PFSK-1 (cell line): ENCODE results near the gene SNAP25.

Experiments used
- FOXP2 ChIP-seq: optimal IDR thresholded peaks from 2 replicates; pipeline ENCODE3; 2011; ENCODE audit warnings: borderline replicate concordance, control low read depth, inconsistent platforms; ENCODE audit not compliant: insufficient read depth; ENCODE audit errors: extremely low read length, extremely low read depth
- POLR2AphosphoS5 ChIP-seq: IDR thresholded peaks from 2 replicates; pipeline ENCODE4 v1.6.1; 2012; ENCODE audit warnings: low read depth, mild to moderate bottlenecking, control low read depth, low read length, moderate library complexity
- REST ChIP-seq, 2 experiments: IDR thresholded peaks; 2 replicates each; pipeline versions ENCODE4 v1.6.1 to v1.8.0; 2011 to 2012; ENCODE audit warnings: low read depth in 2 of 2, low read length in 2 of 2, control low read depth in 1 of 2, inconsistent platforms in 1 of 2, mild to moderate bottlenecking in 1 of 2, moderate library complexity in 1 of 2; ENCODE audit not compliant: insufficient read depth in 1 of 2
- SIN3A ChIP-seq: IDR thresholded peaks from 2 replicates; pipeline ENCODE4 v1.6.1; 2012; ENCODE audit warnings: mild to moderate bottlenecking, low read length, moderate library complexity, borderline replicate concordance; ENCODE audit not compliant: insufficient read depth
- TAF1 ChIP-seq: IDR thresholded peaks from 2 replicates; pipeline ENCODE4 v1.6.1; 2012; ENCODE audit warnings: low read length, control low read depth, borderline replicate concordance; ENCODE audit not compliant: insufficient read depth

Gene SNAP25

GRCh38 chr20:10347086-10347880 is 128.7 kb downstream of the SNAP25 start:
- no peak for TF ChIP-seq TAF1
- TF ChIP-seq SIN3A, result no peak
- TF ChIP-seq POLR2AphosphoS5, result no peak

DNA sequence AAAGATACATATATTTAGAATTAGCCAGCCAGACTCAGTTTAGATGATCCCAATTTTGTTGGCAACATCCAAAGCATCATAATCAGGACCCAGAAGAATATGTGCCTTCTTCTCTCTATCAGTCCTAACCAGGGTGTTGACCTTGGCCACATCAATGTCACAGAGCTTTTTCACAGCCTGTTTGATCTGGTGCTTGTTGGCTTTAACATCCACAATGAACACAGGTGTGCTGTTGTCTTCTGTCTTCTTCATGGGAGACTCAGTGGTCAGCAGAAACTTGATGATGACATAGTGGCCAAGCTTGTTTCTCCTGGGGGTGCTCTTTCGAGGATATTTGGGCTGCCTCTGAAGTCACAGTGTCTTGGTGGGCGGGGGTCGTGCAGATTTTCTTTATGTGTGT is 130.5 kb downstream of the SNAP25 start:
- TF ChIP-seq SIN3A, result no peak
- TF ChIP-seq FOXP2, result no peak
- no peak for TF ChIP-seq TAF1
- TF ChIP-seq REST (IDR thresholded peaks at IDR 0.05; ENCODE audit: insufficient read depth in 1 of 2, low read depth in 2 of 2, low read length in 2 of 2), result no peak
- TF ChIP-seq POLR2AphosphoS5, result no peak

GRCh38 chr20:10350188-10350842 is 131.7 kb downstream of the SNAP25 start:
- no peak for TF ChIP-seq FOXP2
- TF ChIP-seq REST (IDR thresholded peaks at IDR 0.05; ENCODE audit: insufficient read depth in 1 of 2, low read depth in 2 of 2, low read length in 2 of 2), result no peak
- TF ChIP-seq SIN3A, result no peak
- no peak for TF ChIP-seq POLR2AphosphoS5
- TF ChIP-seq TAF1, result no peak

GRCh38 chr20:10352934-10353824 is 134.5 kb downstream of the SNAP25 start:
- TF ChIP-seq REST (IDR thresholded peaks at IDR 0.05; ENCODE audit: insufficient read depth in 1 of 2, low read depth in 2 of 2, low read length in 2 of 2) (no peak), FOXP2 (no peak), TAF1 (no peak), POLR2AphosphoS5 (no peak), SIN3A (no peak)

GRCh38 chr20:10356628-10357027 is 138.0 kb downstream of the SNAP25 start:
- TF ChIP-seq REST (IDR thresholded peaks at IDR 0.05; ENCODE audit: insufficient read depth in 1 of 2, low read depth in 2 of 2, low read length in 2 of 2) (no peak), FOXP2 (no peak), POLR2AphosphoS5 (no peak), SIN3A (no peak), TAF1 (no peak)
